Neural cell (in vitro differentiated cells): ENCODE results near the gene CYP2D6. TPM values are rescaled to one million over a fixed set of nuclear protein-coding genes. Genes with fewer than 3 reads are reported as not detected.

Experiments used
- H2AFZ ChIP-seq: fragments of 200-600, 300-800 bp; sonication (generic), shearing (Covaris generic); 2 replicates; pipeline ENCODE4 v1.6.0; 2014; ENCODE audit warnings: low read depth, mild to moderate bottlenecking, antibody characterized with exemption, low read length, moderate library complexity
- H3F3A ChIP-seq: fragments of 200-600 bp; shearing (Covaris generic); 2 replicates; pipeline ENCODE4 v1.6.1; 2016; ENCODE audit warnings: mild to moderate bottlenecking, moderate library complexity, mixed read lengths, antibody characterized with exemption, low read length; ENCODE audit not compliant: insufficient read depth, poor library complexity, severe bottlenecking
- H3K27ac ChIP-seq: fragments of 200-600, 300-800 bp; sonication (generic), shearing (Covaris generic); 2 replicates; pipeline ENCODE4 v1.5.1; 2014; ENCODE audit warnings: mild to moderate bottlenecking, low read length, moderate library complexity
- H3K27me3 ChIP-seq: fragments of 300-800, 200-600 bp; sonication (generic), shearing (Covaris generic); 2 replicates; pipeline ENCODE4 v1.6.0; 2014; ENCODE audit warnings: mild to moderate bottlenecking, low read depth, low read length, moderate library complexity; ENCODE audit not compliant: insufficient read depth
- H3K36me3 ChIP-seq: fragments of 300-800, 200-600 bp; sonication (generic), shearing (Covaris generic); 2 replicates; pipeline ENCODE4 v1.5.1; 2014; ENCODE audit warnings: mild to moderate bottlenecking, antibody characterized with exemption, low read length, moderate library complexity; ENCODE audit not compliant: insufficient read depth
- H3K4me2 ChIP-seq: fragments of 300-800, 200-600 bp; sonication (generic), shearing (Covaris generic); 2 replicates; pipeline ENCODE4 v1.6.0; 2014; ENCODE audit warnings: mild to moderate bottlenecking, low read length
- H3K4me3 ChIP-seq: fragments of 300-800, 200-600 bp; sonication (generic), shearing (Covaris generic); 2 replicates; pipeline ENCODE4 v1.5.1; 2014; ENCODE audit warnings: mild to moderate bottlenecking, low read length, moderate library complexity
- H3K79me2 ChIP-seq: fragments of 200-600 bp; shearing (Covaris generic); replicated peaks from 2 replicates; pipeline ENCODE4 v1.6.0; 2014; ENCODE audit warnings: mild to moderate bottlenecking, low read length, moderate library complexity; ENCODE audit not compliant: insufficient read depth
- H3K9ac ChIP-seq: fragments of 300-800, 200-600 bp; sonication (generic), shearing (Covaris generic); 2 replicates; pipeline ENCODE4 v1.6.1; 2016; ENCODE audit warnings: mild to moderate bottlenecking, low read length, mixed read lengths
- H3K9me2 ChIP-seq: fragments of 200-600 bp; shearing (Covaris generic); 2 replicates; pipeline ENCODE4 v1.6.1; 2016; ENCODE audit warnings: mild to moderate bottlenecking, low read length, mixed read lengths; ENCODE audit not compliant: insufficient read depth
- H3K9me3 ChIP-seq: fragments of 200-600, 300-800 bp; sonication (generic), shearing (Covaris generic); 2 replicates; pipeline ENCODE4 v1.6.1; 2016; ENCODE audit warnings: mild to moderate bottlenecking, mixed run types, low read length, moderate library complexity, mixed read lengths
- H4K20me1 ChIP-seq: fragments of 200-600 bp; shearing (Covaris generic); 2 replicates; pipeline ENCODE4 v1.6.1; 2016; ENCODE audit warnings: mild to moderate bottlenecking, mixed run types; ENCODE audit not compliant: insufficient read depth
- EP300 ChIP-seq: fragments of 450-650 bp; conservative IDR thresholded peaks from 2 replicates; pipeline ENCODE4 v1.6.1; 2014; ENCODE audit warnings: antibody characterized with exemption, mild to moderate bottlenecking, moderate library complexity; ENCODE audit not compliant: poor library complexity, severe bottlenecking
- EZH2 ChIP-seq: fragments of 200-600, 300-800 bp; shearing (Covaris generic), sonication (generic); IDR thresholded peaks from 2 replicates; pipeline ENCODE4 v1.6.1; 2014; ENCODE audit warnings: antibody characterized with exemption, low read length, borderline replicate concordance, mild to moderate bottlenecking; ENCODE audit not compliant: insufficient read depth, poor library complexity, severe bottlenecking
- MXI1 ChIP-seq: fragments of 450-650 bp; conservative IDR thresholded peaks from 2 replicates; pipeline ENCODE4 v1.6.1; 2014; ENCODE audit warnings: antibody characterized with exemption, mild to moderate bottlenecking; ENCODE audit not compliant: poor library complexity, severe bottlenecking
- POLR2AphosphoS5 ChIP-seq: IDR thresholded peaks from 2 replicates; pipeline ENCODE4 v1.6.1; 2012
- RAD21 ChIP-seq: fragments of 450-650 bp; conservative IDR thresholded peaks from 2 replicates; pipeline ENCODE4 v1.6.1; 2014; ENCODE audit warnings: antibody characterized with exemption, mild to moderate bottlenecking, moderate library complexity
- SMC3 ChIP-seq: fragments of 450-650 bp; conservative IDR thresholded peaks from 2 replicates; pipeline ENCODE4 v1.6.1; 2014; ENCODE audit warnings: antibody characterized with exemption, mild to moderate bottlenecking, moderate library complexity; ENCODE audit not compliant: poor library complexity
- TAF1 ChIP-seq: IDR thresholded peaks from 2 replicates; pipeline ENCODE4 v1.6.1; 2012; ENCODE audit warnings: low read depth
- polyA plus RNA-seq: library from polyadenylated mRNA; depleted of rRNA; stranded (reverse); fragments of >200 nt; gene quantifications from 2 replicates; pipeline ENCODE4 v1.2.3, GENCODE V29; 2014
- TF ChIP-seq, protein P1 (sequence below): fragments of 450-650 bp; IDR thresholded peaks from 2 replicates; pipeline ENCODE4 v1.5.1; 2014; ENCODE audit warnings: antibody characterized with exemption, mild to moderate bottlenecking, moderate library complexity; ENCODE audit not compliant: poor library complexity, severe bottlenecking
- TF ChIP-seq, protein P2 (sequence below): IDR thresholded peaks from 2 replicates; pipeline ENCODE4 v1.6.1; 2012; ENCODE audit warnings: borderline replicate concordance

The CYP2D6 gene
- polyA plus RNA-seq, 1 donor from 2014 or later = 11.5 TPM

DNA sequence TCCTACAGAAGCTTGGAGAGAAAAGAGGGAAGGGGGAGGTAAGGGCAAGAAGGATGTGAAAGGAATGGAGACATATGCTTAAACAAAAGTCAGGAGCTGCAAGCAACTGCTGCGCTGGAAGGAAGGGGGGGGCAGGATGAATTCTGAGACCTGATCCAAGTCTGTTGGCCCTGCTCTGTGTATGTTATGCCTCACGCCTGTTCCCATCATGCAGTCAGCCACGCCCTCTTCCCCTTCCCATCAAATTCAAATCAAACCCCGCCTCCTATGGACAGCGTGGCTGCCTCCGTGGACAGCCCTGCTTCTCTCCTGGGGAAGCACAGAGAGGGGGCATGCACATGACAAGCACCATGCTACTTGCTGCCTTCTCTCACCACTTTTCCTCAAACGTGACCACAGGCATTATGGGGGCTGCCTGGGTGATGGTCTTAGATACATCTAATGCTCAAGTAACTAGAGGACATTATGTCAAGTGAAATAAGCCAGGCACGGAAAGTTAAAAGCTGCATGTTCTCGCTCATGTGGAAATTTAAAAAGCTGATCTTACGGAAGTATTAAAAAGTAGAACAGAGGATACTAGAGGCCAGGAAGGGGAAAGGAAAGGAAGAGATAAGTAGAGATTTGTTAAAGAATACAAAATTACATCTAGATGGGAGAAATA is 45.8 kb upstream of the CYP2D6 start:
- Histone ChIP-seq H3K9ac (no peak overlapping the region), H3K4me2 (no peak overlapping the region), H4K20me1 (peaks cover 7% of the 10 kb centered on the region), H3K27me3 (no peaks in the 10 kb centered on the region), H3K79me2 (peaks cover 9% of the 10 kb centered on the region), H3K9me3 (no peaks in the 10 kb centered on the region), H3K4me3 (no peak overlapping the region), H3F3A (no peaks in the 10 kb centered on the region), H2AFZ (no peak overlapping the region), H3K9me2 (no peaks in the 10 kb centered on the region), H3K36me3 (peaks cover 7% of the 10 kb centered on the region), H3K27ac (no peak overlapping the region)
- TF ChIP-seq RAD21 (no peak), EP300 (no peak), MXI1 (no peak), SMC3 (no peak), TAF1 (no peak), POLR2AphosphoS5 (no peak)
- TF ChIP-seq, protein P1, sequence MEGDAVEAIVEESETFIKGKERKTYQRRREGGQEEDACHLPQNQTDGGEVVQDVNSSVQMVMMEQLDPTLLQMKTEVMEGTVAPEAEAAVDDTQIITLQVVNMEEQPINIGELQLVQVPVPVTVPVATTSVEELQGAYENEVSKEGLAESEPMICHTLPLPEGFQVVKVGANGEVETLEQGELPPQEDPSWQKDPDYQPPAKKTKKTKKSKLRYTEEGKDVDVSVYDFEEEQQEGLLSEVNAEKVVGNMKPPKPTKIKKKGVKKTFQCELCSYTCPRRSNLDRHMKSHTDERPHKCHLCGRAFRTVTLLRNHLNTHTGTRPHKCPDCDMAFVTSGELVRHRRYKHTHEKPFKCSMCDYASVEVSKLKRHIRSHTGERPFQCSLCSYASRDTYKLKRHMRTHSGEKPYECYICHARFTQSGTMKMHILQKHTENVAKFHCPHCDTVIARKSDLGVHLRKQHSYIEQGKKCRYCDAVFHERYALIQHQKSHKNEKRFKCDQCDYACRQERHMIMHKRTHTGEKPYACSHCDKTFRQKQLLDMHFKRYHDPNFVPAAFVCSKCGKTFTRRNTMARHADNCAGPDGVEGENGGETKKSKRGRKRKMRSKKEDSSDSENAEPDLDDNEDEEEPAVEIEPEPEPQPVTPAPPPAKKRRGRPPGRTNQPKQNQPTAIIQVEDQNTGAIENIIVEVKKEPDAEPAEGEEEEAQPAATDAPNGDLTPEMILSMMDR = no peak

DNA sequence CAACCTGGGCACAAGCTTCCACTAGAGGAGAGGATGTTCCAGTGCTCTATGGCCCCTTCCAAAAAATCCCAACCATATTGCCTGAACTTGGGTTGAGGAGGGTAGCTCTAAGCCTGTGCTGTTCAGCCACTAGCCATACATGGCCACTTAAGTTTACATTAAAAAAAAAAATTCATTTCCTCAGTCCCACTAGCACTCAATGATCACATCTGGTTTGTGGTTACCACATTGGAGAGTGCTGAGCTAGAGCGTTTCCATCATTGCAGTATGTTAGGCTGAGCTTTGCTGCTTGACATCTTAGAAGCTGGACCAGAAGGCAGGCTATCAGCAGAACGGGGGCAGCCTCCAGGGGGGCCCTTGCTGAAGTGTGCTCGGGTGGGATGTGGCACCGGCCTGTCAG is 43.5 kb upstream of the CYP2D6 start:
- peaks cover 7% of the 10 kb centered on the region for H3K36me3 ChIP-seq
- H3K79me2 ChIP-seq = peaks cover 19% of the 10 kb centered on the region
- H3F3A ChIP-seq = no peaks in the 10 kb centered on the region
- H3K9me2 ChIP-seq = no peaks in the 10 kb centered on the region
- H3K4me3 ChIP-seq = no peak overlapping the region
- no peak for TF ChIP-seq RAD21
- TF ChIP-seq EP300 = no peak
- H4K20me1 ChIP-seq = peaks cover 7% of the 10 kb centered on the region
- no peak overlapping the region for H2AFZ ChIP-seq
- no peak overlapping the region for H3K27ac ChIP-seq
- H3K27me3 ChIP-seq = no peaks in the 10 kb centered on the region
- no peak overlapping the region for H3K4me2 ChIP-seq
- H3K9ac ChIP-seq = no peak overlapping the region
- no peaks in the 10 kb centered on the region for H3K9me3 ChIP-seq

DNA sequence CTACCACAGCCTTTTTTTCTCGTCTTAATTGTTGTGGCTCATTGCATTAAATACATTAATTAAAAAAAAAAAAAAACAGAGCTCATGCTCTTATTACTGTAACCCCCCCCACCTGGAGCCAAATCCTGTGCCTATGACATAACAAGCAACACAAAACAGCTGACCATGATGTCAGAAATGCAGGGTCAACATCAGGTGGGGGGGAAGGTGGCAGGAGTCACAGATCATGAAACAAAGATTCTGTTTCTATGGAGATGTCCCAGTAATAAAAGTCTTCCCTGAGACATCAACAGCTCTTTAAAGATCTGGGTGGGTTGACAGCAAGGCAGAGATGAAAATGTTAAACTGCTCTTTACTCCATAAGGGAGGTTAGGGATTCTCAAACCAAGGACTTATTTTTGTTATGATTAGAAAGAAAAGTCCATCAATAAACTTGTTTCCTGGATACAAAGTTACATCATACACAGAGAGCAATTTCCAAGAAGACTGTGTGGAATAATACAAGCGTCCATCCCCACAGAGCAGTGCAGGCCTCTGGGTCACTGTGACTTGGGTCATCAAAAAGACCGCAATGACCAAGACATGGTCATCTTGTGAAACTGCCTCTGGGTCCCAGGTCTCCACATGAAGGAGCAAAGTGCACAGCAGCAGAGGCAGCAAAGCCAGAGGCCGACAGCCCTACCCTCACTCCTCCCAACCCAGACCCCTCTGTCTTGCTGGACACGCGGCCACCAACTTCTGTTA is 42.7 kb upstream of the CYP2D6 start:
- Histone ChIP-seq H3K27me3 (no peaks in the 10 kb centered on the region), H3K9me3 (no peaks in the 10 kb centered on the region), H4K20me1 (peaks cover 7% of the 10 kb centered on the region), H3K9me2 (no peaks in the 10 kb centered on the region), H3K79me2 (peaks cover 19% of the 10 kb centered on the region), H2AFZ (no peak overlapping the region), H3K4me3 (no peak overlapping the region), H3K27ac (no peak overlapping the region), H3K9ac (no peak overlapping the region), H3K36me3 (peaks cover 7% of the 10 kb centered on the region), H3K4me2 (no peak overlapping the region), H3F3A (no peaks in the 10 kb centered on the region)
- no peak for TF ChIP-seq MXI1
- TF ChIP-seq, protein P1 = no peak
- TF ChIP-seq, protein P2, sequence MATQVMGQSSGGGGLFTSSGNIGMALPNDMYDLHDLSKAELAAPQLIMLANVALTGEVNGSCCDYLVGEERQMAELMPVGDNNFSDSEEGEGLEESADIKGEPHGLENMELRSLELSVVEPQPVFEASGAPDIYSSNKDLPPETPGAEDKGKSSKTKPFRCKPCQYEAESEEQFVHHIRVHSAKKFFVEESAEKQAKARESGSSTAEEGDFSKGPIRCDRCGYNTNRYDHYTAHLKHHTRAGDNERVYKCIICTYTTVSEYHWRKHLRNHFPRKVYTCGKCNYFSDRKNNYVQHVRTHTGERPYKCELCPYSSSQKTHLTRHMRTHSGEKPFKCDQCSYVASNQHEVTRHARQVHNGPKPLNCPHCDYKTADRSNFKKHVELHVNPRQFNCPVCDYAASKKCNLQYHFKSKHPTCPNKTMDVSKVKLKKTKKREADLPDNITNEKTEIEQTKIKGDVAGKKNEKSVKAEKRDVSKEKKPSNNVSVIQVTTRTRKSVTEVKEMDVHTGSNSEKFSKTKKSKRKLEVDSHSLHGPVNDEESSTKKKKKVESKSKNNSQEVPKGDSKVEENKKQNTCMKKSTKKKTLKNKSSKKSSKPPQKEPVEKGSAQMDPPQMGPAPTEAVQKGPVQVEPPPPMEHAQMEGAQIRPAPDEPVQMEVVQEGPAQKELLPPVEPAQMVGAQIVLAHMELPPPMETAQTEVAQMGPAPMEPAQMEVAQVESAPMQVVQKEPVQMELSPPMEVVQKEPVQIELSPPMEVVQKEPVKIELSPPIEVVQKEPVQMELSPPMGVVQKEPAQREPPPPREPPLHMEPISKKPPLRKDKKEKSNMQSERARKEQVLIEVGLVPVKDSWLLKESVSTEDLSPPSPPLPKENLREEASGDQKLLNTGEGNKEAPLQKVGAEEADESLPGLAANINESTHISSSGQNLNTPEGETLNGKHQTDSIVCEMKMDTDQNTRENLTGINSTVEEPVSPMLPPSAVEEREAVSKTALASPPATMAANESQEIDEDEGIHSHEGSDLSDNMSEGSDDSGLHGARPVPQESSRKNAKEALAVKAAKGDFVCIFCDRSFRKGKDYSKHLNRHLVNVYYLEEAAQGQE = no peak
- no peak for TF ChIP-seq EP300
- no peak for TF ChIP-seq EZH2
- TF ChIP-seq RAD21 = no peak
- TF ChIP-seq SMC3 = no peak
